HG03442 (cell line): ENCODE data around the gene ACTL7B.
"Not testable (repeated sequence)": the region's sequence is repeated elsewhere in the genome, so short reads cannot be mapped to it uniquely, and the experiment has no call there.

Experiments used
- ATAC-seq: cut with Tn5 transposase; IDR thresholded peaks from one replicate; pipeline ENCODE4 v1.9.1; 2021; ENCODE audit warnings: mild to moderate bottlenecking, moderate library complexity; ENCODE audit not compliant: unreplicated experiment

ACTL7B gene, protein sequence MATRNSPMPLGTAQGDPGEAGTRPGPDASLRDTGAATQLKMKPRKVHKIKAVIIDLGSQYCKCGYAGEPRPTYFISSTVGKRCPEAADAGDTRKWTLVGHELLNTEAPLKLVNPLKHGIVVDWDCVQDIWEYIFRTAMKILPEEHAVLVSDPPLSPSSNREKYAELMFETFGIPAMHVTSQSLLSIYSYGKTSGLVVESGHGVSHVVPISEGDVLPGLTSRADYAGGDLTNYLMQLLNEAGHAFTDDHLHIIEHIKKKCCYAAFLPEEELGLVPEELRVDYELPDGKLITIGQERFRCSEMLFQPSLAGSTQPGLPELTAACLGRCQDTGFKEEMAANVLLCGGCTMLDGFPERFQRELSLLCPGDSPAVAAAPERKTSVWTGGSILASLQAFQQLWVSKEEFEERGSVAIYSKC

DNA sequence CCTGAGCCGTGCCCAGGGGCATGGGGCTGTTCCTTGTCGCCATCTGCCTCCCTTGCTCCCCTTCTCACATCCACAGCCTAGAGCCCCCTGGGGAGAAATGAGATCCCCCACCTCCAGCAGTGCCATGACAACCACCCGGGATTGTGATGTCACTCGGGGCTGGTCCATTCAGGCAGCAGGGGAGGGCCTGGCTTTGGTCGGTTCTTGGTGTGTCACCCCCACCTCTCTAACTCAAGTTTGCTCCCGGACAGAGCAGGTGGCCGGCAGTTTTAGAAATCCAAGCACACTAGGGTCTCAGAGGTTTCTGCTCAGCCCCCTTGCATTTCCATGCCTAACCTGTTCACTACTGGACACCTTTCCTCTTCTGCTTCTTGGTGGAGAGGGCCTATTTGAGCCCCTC is at the start of gene ACTL7B:
ACTL7B (minus strand) TSS at position 99 of the 400 bp plus-strand sequence; CDS start at position 43, 56 bp downstream.
- ATAC-seq, result no peak

DNA sequence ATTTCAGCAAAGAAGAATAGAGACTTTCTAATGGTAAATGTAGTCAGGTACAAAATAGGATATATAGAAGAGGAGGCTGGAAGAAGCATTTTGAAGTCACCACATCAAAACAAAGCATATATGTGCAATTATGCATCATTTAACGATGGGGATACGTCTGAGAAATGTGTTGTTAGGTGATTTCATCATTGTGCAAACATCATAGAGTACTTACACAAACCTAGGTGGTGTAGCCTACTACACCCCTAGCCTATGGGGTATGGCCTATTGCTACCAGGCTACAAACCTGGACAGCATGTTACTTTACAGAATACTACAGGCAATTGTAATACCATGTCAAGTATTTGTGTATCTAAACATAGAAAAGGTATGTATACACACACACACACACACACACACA is 49.7 kb upstream of the ACTL7B start:
- ATAC-seq, result no peak

DNA sequence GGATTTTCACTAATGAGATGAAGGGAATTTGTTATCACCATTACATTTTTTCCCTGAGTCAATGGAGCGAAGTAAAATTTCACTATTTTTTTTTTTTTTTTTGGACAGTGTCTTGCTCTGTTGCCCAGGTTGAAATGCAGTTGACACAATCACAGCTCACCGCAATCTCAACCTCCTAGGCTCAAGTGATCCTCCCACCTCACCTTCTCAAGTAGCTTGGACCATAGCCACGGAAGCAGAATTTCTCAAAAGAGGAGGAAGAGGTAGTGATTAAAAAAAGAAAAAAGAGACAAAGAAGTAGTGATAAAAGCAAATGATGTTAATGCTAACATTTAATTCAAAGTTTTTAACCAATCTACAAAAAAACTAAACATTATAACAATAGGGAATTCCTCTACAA is 48.4 kb upstream of the ACTL7B start:
- ATAC-seq, result no peak

DNA sequence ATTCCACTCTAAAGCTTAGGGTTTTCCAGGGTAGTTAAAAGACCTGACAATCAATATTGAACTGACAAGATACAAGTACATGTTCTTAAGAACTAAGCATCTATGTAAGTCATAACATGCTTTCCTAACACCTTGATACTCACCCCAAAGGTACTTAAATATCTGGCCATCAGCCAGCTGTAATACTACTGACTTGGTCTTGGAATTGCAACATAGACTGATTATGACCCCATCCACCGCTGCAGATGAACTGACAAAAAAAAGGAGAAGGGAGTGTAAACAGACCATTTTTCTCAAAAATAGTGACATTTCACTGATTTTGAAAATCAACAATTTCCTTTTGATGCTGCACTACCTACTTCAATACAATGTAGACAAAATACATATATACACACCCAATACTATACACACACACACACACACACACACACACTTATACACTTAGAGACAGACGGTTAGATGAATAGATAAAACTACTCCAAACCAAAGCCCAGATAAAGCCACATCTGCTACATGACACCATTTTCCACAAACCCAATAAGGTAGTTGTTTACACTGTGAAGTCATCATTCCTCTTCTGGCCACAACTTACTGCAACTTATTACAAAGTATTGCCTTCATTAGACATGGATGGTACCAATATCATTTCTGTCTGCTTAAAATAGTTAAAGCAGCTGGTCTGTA is 47.8 kb upstream of the ACTL7B start:
- ATAC-seq, result no peak

DNA sequence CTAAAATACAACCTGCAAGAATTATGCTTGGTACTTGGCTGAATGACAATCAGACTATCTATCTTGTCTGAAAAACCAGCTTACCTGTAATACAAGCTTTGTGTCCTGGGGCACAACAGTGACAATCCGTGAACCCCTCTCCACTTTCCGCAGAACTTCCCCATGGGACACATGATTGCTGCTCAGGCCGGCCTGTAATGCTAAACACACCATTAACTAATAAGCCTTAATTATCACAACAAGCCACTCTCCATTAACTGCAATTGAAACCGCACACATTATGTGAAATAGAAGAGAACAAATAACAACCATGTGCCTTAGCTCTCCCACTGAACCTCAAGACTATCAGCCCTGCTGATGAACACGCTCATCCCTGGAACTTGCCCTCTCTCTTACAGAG is 44.4 kb upstream of the ACTL7B start:
- ATAC-seq, result no peak

DNA sequence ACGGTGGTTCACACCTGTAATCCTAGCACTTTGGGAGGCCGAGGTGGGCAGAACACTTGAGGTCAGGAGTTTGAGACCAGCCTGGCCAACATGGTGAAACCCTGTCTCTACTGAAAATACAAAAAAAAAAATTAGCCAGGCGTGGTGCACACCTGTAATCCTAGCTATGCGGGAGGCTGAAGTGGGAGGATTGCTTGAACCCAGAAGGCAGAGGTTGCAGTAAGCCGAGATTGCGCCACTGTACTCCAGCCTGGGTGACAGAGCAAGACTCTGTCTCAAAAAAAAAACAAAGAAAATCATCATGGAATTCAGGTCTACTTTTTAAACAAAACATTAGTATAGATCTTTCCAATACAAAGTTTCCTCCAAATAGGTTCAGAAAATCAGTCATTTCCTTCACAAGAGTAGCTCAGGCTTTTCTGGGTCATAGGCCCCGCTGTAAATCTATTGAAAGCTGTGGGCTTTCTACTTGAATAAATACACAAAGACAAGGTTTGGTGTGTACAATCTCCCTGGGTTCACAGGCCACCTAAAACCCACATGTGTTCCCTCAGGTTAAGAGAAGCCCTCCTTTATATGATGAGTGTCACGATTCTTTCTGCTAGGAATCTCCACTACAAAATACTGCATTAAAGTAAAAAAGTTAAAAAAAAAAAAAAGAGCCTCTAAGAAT is 43.4 kb upstream of the ACTL7B start:
- ATAC-seq, result not testable (repeated sequence)

DNA sequence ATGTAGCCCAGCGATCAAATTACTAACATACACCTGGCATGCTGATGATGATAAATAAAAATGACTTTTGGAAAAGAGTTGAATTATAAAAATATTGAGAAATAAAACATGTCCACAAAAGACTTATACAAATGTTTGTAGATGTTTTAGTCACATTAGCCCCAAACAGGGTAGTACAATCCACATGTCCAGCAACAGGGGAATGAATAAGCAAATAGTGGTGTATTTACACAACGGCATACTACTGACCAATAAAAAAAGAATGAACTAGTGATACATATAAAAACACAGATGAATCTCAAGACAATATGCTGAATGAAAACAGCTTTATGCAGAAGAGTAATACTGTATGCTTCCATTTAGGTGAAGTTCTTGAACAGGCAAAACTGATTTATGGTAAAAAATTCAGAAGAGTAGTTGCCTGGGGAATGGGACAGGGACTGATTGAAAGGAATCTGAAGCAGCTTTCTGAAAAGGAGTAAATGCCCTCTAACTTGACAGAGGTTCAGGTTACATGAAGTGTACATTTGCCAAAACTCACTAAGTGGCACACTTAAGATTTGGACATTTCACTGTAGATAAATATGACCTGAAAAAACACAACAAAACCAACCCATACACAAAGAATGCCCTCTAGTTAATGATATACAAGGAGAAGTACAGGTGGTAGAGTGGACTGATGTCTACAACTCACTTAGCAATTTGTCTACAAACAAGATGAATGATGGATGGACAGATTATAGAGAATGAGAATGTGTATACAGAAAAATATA is 41.7 kb upstream of the ACTL7B start:
- ATAC-seq, result no peak

DNA sequence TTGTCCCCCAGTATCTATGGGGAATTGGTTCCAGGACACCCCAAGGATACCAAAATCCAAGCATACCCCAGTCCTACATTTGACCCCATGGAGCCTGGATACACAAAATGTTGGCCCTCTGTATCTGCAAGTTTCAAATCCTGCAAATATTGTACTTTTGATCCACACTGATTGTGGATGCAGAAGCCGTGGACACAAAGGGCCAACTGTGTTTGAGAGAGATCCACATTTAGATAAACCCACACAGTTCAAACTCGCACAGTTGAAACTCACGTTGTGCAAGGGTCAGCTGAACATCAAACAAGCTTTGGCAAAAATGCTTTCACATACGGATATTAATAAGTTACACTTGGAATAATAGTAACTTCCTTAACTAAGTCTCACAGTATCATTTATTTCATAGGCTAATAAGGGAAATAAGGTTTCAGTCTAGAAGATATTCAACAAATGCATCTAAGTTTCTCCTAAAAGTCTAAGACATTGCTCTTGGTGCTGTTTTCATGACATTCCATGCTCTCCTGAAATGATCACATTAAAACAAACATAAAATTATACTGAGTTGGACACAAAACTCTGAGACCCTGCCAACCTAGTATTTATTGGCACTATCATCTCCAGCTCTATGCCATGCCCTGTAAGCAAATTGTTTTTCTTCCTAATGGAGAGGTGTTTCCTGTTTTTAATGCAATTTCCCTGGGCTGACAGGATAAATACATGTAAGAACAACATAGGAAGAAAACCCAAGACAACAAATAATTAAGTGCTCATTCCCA is 38.6 kb upstream of the ACTL7B start:
- no peak for ATAC-seq

DNA sequence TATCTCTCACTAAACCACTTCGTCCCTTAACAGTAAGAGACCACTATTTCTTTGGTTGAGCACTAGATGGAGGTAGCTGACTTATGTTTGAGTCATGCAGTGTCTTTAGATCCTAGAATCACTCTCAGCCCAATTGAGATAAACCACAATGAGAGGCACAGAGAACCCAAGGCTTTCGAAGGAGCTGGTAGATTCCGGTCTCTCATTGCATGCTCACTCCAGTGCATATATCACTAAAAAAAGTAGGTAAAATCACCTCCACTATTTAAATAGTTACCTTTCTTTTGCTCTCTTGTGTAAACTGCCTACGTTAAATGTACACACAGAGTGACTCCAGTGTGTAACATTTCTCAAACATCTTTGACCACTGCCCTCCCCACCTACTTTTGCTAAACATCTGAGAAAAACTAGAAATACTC is 33.9 kb upstream of the ACTL7B start:
- no peak for ATAC-seq

DNA sequence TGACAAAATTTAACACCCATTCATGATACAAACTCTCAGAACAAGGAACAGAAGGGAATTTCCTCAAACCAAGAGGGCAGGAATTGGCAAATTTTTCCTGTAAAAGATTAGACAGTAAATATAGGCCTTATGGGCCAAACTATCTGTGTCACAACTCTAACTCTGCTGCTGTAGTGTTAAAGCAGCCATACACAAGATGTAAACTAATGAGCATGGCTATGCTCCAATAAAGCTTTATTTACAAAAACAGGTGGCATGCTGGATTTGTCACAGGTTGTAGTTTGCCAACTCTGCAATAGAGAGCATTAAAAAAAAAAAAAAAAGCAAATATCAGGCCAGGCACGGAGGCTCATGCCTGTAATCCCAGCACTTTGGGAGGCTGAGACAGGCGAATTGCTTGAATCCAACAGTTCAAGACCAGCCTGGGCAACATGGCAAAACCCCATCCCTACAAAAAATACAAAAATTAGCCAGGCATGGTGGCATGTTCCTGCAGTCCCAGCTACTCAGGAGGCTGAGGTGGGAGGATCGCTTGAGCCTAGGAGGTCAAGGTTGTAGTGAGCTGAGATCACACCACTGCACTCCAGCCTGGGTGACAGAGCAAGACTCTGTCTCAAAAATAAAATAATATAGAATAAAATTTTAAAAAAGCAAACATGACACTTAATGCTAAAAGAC is 30.9 kb upstream of the ACTL7B start:
- ATAC-seq, result not testable (repeated sequence)

DNA sequence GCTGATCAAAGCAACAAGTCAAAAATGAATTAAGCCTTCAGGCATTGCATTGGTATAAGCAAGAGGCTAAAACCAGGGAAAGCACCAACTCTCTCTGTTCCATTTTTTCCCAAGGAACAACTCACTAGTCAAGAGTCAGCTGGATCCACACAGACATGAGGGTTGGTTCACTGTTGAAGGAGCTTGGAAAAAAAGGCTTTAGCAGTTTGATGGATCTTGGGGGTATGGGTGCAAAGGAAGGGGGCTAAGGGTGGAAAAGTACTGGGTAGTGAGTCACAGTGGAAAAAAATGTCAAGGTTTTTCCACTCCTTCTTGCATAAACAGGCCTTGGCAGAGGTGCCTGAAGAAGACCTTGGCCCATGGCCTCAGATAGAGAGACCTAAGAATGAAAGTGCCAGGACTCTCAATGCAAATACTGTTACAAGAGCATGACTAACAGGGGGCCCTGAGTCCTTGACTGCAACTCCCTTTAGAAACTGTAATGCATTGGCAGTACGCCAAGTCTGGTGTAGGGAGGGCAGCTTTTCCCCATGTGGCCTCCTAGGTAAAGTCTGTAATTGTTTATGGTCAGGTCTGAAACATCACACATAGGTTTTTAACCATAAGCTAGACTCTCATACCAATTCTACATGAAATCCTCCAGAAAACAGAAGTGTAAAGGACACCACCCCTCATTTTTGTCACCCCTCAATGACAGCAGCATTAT is 30.0 kb upstream of the ACTL7B start:
- peak; percentile 99 for ATAC-seq

DNA sequence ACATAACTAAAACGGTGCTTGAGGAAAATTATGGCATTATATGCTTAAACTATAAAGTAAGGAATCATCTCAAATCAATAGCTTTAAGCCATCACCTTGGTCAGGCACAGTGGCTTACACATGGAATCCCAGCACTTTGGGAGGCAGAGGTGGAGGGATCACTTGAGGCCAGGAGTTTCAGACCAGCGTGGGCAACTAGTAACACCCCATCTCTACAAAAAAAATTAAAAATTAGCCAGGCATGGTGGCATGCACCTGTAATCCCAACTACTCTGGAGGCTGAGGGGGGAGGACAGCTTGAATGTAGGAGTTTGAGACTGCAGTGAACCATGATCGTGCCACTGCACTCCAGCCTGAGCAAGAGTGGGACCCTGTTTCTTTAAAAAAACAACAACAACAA is 28.9 kb upstream of the ACTL7B start:
- ATAC-seq, result no peak

DNA sequence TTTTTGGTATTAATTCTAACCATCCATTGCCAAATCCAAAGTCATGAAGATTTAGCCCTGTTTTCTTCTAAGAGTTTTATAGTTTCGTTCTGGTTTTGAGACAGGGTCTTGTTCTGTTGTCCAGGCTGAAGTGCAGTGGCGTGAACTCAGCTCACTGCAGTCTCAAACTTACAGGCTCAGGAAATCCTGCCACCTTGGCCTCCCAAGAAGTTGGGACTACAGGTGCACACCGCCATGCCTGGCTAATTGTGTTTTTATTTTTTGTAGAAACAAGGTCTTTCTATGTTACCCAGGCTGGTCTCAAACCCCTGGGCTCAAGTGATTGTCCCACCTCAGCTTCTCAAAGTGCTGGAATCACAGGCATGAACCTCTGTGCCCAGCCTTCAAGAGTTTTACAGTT is 27.3 kb upstream of the ACTL7B start:
- no peak for ATAC-seq

DNA sequence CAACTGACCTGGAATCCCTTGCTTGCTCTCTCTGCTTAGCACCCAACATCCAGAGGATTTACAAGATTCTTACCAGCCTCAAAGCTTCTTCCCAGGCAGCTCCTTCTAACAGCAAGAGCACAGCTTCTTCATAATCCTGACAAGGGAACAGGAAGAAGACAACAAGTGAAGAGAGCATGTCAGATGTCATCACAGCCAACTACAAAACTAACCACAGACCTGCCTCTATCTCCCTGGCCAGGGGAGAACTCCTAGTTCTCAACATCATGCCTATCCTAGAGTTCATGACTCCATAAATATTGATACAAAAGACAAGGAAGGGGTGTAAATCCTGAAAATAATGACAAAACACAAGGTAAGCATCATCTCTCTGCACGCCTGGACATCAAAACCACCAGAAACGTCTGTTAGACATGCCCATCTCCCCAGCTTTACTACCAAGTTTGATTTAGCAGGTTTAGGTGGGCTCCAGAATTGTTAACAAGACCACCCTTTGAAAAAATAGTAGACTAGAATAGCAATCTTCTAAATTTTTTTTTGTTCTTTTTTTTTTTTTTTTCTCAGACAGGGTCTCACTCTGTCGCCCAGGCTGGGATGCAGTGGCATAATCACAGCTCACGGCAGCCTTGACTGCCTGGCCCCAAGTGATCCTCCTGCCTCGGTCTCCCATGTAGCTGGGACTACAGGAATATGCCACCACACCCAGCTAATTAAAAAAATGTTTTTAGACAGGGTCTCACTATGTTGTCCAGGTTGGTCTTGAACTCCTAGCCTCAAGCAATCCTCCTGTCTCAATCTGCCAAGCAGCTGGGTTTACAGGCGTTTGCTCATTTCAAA is 26.5 kb upstream of the ACTL7B start:
- no peak for ATAC-seq

DNA sequence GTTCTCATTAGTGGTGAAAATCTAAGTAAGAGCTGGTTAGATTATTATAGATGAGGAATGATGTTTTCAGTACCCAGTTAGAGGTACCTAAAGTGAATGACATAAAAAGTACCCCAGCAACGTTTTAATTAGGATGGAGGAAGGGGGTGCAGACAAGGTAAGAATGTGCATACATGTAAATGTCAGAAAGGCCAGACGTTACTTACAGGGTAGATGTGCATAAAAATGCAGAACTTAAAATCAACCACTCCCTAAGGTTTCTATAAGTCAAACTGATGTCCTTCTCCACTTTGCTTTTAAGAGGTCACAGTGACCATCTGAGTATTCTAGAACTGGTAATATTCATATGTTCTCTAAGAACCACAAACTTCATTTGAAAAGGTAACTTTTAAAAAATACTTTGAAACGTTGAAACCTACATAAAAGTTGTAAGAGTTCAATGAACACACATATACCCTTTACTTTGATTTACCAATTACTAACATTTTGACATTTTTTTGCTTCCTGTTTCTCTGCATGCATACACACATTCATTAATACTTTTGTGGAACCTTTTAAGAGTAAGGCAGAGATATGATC is 25.0 kb upstream of the ACTL7B start:
- no peak for ATAC-seq

DNA sequence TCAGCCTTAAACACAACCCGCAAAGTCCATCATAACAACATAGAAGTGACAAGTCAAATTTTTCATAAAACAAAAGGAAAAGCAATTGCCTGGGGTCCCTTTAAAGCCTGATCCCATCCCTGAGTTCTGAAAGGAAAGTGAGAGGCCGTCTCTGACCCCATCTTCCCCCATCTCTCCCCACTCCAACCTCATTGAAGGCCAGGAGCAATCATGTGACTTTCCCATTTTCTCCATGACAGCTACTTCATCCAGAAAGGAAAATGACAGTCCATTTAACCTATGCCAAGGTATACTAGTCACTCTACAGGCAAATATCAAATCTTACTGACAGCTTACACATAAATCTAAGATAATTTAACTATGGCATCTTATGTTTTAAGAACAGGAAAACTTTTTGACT is 21.7 kb upstream of the ACTL7B start:
- no peak for ATAC-seq

DNA sequence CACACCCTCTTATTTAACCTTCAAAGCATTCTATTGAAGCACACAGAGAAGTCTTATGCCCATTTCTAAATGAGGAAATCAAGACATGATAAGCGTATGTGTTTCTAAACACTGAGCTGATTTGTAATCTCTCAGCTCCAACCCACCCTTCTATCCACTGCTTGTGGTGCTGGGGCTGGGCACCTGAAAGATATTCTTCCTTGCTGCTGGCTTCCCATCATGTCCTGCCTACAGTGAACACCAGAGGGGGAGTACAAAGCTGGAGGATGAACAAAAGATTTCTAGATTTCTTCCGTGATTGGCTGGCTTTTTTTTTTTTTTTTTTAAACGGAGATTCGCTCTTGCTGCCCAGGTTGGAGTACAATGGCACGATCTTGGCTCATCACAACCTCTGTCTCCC is 20.6 kb upstream of the ACTL7B start:
- no peak for ATAC-seq
